ENCODE measurements around the gene TRIM2.

TRIM2 gene

DNA sequence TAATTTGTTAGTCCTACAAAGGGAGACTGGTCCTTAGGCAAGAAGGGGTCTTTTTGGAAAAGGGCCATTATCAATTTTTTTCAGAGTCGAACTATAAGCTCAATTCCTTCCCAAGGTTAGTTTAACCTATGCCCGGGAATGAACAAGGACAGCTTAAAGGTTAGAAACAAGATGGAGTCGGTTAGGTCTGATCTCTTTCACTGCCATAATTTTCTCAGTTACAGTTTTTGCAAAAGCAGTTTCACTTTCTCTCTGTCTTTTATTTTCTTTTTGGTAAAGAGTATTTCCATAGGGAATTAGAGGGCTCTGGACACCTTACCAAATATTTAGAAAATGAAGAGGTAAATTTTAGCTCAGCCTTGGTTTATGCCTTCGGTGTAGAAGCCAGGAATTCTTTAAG is 64.1 kb downstream of the TRIM2 start:
- TF ChIP-seq, protein P1, sequence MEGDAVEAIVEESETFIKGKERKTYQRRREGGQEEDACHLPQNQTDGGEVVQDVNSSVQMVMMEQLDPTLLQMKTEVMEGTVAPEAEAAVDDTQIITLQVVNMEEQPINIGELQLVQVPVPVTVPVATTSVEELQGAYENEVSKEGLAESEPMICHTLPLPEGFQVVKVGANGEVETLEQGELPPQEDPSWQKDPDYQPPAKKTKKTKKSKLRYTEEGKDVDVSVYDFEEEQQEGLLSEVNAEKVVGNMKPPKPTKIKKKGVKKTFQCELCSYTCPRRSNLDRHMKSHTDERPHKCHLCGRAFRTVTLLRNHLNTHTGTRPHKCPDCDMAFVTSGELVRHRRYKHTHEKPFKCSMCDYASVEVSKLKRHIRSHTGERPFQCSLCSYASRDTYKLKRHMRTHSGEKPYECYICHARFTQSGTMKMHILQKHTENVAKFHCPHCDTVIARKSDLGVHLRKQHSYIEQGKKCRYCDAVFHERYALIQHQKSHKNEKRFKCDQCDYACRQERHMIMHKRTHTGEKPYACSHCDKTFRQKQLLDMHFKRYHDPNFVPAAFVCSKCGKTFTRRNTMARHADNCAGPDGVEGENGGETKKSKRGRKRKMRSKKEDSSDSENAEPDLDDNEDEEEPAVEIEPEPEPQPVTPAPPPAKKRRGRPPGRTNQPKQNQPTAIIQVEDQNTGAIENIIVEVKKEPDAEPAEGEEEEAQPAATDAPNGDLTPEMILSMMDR (IDR thresholded peaks at IDR 0.05; ENCODE audit: low read depth, low read length, missing control alignments), result no peak
- DNase-seq (ENCODE audit: low read depth), result no peak
- H3K4me3 ChIP-seq (ENCODE audit: low read depth, low read length), result no peak overlapping the region

DNA sequence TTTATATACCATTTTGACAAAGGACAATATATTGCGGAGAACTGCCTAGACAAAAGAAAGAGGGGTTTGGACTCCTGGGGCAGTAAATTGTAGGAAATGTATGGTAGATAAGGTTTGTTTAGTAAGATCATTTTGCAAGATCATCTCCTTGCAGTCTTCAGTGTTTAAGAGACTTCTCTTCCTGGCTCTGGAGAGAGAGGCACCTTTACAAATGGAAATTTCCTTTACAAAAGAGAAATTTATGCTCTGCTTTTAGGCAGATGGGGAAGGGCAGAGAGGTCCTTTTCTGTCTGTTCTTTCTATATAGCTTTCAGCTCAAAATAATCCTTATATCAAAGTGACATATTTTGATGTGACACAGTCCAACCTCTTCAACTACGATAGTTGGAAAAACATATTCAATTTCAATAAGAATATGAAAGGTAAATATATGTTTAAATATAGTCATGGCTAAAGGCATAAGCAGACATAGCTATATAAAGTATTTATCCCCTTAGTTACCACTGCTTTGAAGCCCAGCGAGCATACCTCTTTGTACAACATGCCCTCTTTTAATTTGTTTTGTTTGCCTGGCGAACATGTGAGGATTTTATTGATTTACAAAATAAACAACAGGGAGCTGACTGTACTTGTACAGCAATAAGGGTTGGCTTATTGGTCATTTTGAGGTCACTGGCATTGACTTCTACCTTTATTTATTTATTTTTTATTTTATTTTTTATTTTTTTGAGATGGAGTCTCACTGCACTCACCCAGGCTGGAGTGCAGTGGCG is 65.2 kb downstream of the TRIM2 start:
- DNase-seq (ENCODE audit: low read depth), result no peak

DNA sequence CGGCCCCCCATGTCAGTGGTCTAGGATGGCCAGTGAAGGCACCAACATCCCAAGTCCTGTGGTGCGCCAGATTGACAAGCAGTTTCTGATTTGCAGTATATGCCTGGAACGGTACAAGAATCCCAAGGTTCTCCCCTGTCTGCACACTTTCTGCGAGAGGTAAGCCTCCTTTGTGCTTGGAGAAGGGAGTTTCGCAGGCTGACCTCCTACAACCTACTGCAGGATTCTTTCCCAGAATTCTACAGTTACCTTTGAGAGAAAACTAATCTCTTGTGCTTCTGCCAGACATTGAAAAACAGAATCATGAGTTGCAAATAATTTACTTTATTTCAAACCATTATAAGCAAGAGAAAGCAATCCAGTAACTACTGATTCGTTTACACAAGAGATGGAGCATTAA is 66.1 kb downstream of the TRIM2 start:
- H3K4me3 ChIP-seq (ENCODE audit: low read depth, low read length), result no peak overlapping the region
- TF ChIP-seq, protein P1 (IDR thresholded peaks at IDR 0.05; ENCODE audit: low read depth, low read length, missing control alignments), result no peak
- DNase-seq (ENCODE audit: low read depth), result no peak

More for the DNA sequence above, 65.2 kb downstream of the TRIM2 start:
- TF ChIP-seq, protein P1 (IDR thresholded peaks at IDR 0.05; ENCODE audit: low read depth, low read length, missing control alignments), result no peak
- H3K4me3 ChIP-seq (ENCODE audit: low read depth, low read length), result no peak overlapping the region

DNA sequence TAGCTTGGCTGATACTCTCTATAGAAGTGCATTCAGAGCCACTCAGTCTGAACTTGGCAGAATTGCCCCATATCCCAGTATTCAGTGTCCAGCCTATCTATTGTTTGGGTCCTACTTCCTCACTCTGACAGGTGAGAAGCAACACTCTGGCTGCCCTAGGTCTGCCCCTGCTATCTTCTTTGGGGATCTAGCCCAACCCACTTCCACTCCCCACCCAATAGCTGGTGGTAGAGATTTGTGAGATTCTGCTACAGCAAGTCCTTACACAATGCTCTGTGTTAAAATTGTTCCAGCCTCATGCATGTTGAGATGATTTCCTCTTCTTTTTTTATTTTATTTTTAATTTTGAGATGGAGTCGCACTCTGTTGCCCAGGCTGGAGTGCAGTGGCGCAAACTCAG is 67.6 kb downstream of the TRIM2 start:
- no peak overlapping the region for H3K4me3 ChIP-seq (ENCODE audit: low read depth, low read length)
- TF ChIP-seq, protein P1 (IDR thresholded peaks at IDR 0.05; ENCODE audit: low read depth, low read length, missing control alignments), result no peak
- no peak for DNase-seq (ENCODE audit: low read depth)

DNA sequence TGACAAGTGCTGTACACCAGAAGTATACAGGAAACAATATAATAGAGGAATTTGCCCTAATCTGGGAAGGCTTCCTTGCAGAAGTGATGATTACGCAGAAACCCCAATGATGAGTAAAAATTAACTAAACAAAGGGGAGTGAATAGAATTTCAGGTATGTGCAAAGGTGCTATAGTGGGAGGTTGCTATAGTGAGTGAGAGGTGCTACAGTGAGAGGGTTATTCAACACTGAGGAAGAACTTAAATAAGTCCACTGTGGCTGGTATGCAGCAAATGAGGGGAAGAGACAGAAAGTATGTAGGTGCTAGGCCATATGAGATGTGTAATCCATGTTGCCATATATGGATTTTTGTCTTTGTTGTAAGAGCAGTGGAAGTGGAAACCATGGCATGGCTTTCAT is 69.5 kb downstream of the TRIM2 start:
- DNase-seq (ENCODE audit: low read depth), result no peak
- TF ChIP-seq, protein P1 (IDR thresholded peaks at IDR 0.05; ENCODE audit: low read depth, low read length, missing control alignments), result no peak

DNA sequence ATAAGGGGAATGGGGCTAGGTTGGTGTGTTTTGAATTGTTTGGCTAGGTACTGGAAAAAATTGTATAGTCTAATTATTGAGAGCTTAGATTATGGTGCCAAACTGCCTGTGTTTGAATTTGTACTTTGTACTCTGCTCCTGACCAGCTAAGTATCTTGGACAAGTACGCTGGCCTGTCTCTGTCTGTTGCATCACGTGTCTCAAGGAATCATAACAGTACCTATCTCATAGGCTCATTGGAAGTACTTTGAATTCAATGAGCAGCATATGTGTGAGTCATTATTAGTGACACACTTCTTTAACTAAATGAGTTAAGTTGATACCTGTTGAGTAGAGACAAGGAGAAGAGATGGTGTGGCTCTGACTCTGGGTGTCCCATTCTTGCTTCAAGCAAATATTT is 70.7 kb downstream of the TRIM2 start:
- no peak for DNase-seq (ENCODE audit: low read depth)
- no peak overlapping the region for H3K4me3 ChIP-seq (ENCODE audit: low read depth, low read length)
- TF ChIP-seq, protein P1 (IDR thresholded peaks at IDR 0.05; ENCODE audit: low read depth, low read length, missing control alignments), result no peak

More for the DNA sequence above, 69.5 kb downstream of the TRIM2 start:
- no peak overlapping the region for H3K4me3 ChIP-seq (ENCODE audit: low read depth, low read length)

Data from GM12864 (cell line).